Measurements from ENCODE around the gene JUND. TPM values are rescaled to one million over a fixed set of nuclear protein-coding genes. Genes with fewer than 3 reads are reported as not detected.

Gene JUND
- total and polyA plus RNA-seq, 8 donors, result 43.1 to 232 (median 122) TPM

DNA sequence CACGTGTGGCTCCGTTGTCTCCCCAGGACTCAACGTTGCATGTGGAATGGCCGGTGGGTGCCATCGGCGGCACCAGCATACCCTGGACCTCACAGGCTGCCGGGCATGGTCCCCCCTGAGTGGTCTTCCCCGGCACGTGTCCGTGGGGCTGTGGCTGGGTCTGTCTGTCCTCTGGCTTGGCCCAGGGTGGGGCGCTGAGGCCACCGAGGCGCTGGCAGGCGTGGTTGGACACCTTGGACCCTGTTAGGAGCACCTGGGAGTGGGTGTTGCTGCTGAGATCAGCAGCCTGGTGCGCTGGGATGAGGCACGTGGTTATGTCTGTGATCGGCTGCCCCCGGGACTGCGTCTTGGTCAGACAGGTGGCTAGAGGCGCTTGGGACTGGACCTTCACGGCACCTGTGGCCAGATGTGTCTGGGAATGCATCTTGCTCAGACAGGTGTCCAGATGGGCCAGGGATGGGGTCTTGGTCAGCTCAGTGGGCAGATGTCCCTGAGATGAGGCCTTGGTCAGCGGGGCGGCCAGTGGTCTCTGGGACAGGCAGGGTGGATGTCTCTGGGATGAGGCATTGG is 16.4 kb downstream of the JUND start:
- no peak for DNase-seq
- no peak overlapping the region for H3K4me3 ChIP-seq
- intact Hi-C loops (cut with DNase I), result no loop called here
- no peaks in the 10 kb centered on the region for H3K27me3 ChIP-seq
- no peaks in the 10 kb centered on the region for H3K4me1 ChIP-seq
- TF ChIP-seq, protein P1, sequence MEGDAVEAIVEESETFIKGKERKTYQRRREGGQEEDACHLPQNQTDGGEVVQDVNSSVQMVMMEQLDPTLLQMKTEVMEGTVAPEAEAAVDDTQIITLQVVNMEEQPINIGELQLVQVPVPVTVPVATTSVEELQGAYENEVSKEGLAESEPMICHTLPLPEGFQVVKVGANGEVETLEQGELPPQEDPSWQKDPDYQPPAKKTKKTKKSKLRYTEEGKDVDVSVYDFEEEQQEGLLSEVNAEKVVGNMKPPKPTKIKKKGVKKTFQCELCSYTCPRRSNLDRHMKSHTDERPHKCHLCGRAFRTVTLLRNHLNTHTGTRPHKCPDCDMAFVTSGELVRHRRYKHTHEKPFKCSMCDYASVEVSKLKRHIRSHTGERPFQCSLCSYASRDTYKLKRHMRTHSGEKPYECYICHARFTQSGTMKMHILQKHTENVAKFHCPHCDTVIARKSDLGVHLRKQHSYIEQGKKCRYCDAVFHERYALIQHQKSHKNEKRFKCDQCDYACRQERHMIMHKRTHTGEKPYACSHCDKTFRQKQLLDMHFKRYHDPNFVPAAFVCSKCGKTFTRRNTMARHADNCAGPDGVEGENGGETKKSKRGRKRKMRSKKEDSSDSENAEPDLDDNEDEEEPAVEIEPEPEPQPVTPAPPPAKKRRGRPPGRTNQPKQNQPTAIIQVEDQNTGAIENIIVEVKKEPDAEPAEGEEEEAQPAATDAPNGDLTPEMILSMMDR (IDR thresholded peaks at IDR 0.05), result no peak
- peaks cover 0 to 36% of the 10 kb centered on the region in 2 donors for H3K36me3 ChIP-seq
- H3K9me3 ChIP-seq, result no peaks in the 10 kb centered on the region
- H3K27ac ChIP-seq, result no peak overlapping the region
- ATAC-seq, result no peak

DNA sequence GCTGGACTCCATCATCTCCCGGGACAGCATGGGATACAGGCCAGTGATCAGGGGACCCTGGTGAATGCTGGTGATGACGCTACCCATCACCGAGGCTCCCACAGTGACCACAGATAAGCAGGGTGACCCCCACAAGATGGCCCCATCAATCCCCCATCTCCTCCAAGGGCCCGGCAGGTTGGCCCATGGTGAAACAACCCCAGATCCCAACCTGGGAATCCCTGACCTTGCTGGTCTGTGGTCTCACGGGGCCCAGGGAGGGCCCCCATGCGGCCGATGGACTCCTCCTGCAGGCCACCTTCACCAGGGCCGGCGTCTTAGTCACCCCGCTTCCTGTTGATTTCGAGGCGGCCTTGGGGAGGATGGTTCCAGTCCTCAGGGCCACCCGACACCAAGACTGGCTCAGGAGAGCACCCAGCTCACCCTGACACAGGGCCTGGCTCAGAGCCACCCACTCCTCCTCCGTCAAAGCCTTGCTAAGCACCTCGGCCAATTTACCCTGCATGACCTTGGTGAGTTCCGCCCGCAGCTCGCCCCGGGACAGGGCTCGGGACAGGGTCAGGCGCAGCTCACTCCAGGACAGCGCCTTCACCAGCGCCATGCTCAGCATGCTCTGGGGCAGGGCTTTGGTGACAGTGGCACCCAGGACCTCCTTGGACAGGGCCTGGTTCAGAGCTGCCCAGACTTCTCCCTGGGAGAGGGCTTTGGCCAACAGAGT is 17.1 kb downstream of the JUND start:
- intact Hi-C loops (cut with DNase I), result no loop called here
- Histone ChIP-seq H3K36me3 (peaks cover 0 to 36% of the 10 kb centered on the region in 2 donors), H3K9me3 (no peaks in the 10 kb centered on the region), H3K27me3 (no peaks in the 10 kb centered on the region), H3K4me3 (no peak overlapping the region), H3K27ac (no peak overlapping the region), H3K4me1 (no peaks in the 10 kb centered on the region)
- DNase-seq (no peak), ATAC-seq (no peak)
- TF ChIP-seq, protein P1 (IDR thresholded peaks at IDR 0.05), result no peak

DNA sequence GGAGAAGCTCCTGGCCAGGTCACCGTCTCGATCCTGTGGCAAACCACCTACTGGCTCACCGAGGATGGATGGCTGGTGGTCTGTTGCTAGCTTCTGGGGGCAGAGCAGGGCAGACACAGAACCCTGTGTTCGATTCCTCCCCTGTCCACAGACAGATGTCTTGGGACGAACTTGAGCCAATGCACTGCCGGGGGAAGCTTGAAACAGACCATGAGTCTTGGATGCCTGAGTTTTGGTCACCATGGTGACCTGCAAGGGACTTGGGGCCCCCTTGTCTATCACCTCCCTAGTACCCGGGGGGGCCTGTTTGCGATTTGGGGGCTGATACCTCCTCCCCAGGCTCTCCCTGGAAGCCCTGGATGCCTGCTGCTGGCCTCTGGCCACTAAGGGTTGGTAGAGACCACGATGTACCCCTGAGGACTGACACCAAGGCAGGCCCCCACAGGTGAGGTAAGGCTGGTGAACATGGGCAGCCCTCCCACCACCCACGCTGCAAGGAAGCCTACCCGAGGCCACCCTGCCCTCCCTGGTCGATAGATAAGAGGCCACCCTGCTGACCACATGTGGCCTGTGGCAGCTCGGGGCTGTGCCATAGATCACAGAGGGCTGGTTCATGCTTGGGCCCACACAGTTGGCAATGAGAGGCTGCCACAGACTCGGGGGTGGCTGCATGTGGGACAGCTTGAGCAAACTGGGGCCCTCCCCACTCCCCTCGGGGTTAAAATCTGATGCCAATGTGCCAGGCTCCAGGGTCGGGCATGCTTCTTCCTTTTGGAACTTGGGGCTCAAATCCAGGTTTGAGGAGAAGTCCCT is 17.9 kb downstream of the JUND start:
- ATAC-seq, result no peak
- Histone ChIP-seq H3K4me3 (no peak overlapping the region), H3K9me3 (no peaks in the 10 kb centered on the region), H3K4me1 (no peaks in the 10 kb centered on the region), H3K27me3 (no peaks in the 10 kb centered on the region), H3K36me3 (peaks cover 0 to 36% of the 10 kb centered on the region in 2 donors), H3K27ac (no peak overlapping the region)
- TF ChIP-seq, protein P1 (IDR thresholded peaks at IDR 0.05), result no peak
- intact Hi-C loops (cut with DNase I), result no loop called here
- DNase-seq, result no peak

DNA sequence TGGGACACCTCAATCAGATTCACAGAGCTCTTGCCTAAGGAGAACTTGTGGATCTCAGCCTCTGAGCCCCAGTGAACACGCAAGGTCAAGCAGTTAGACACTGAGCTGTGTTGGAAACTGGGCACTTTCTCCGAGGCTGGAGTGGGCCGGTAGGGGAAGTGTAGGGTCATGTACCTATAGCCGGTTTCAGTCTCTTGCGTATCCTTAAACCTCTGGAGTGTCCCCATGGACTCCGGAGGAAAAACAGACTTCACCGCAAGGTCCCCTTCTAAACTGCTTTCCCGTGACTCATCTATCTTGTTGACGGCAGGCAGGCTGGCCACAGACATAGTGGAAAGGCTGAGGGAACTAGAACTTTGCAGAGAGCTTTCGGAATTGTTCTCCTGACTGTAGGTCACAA is 18.5 kb downstream of the JUND start:
- intact Hi-C loops (cut with DNase I), result no loop called here
- no peaks in the 10 kb centered on the region for H3K9me3 ChIP-seq
- no peak overlapping the region for H3K27ac ChIP-seq
- ATAC-seq (no peak), DNase-seq (no peak)
- TF ChIP-seq, protein P1 (IDR thresholded peaks at IDR 0.05), result no peak
- H3K4me1 ChIP-seq, result no peaks in the 10 kb centered on the region
- peaks cover 0 to 39% of the 10 kb centered on the region in 2 donors for H3K36me3 ChIP-seq
- no peaks in the 10 kb centered on the region for H3K27me3 ChIP-seq
- H3K4me3 ChIP-seq, result no peak overlapping the region

DNA sequence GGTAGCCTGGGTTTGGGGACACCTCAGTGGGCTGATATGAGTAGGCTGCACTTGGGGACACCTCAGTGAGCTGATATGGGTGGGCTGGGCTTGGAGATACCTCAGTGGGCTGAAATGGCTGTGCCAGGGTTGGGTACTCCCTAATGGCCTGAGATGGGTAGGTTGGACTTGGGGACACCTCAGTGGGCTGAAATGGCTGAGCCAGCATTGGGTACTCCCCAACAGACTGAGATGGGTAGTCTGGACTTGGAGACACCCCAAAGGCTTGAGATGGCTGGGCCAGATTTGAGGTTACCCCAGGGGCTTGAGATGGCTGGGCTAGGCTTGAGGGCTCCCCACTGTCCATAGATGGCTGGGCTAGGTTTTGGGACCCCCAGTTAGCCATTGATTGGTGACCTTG is 19.3 kb downstream of the JUND start:
- H3K4me3 ChIP-seq, result no peak overlapping the region
- H3K27me3 ChIP-seq, result no peaks in the 10 kb centered on the region
- no peaks in the 10 kb centered on the region for H3K4me1 ChIP-seq
- no peak for ATAC-seq
- DNase-seq, result no peak
- TF ChIP-seq, protein P1 (IDR thresholded peaks at IDR 0.05), result no peak
- no peak overlapping the region for H3K27ac ChIP-seq
- intact Hi-C loops (cut with DNase I), result no loop called here
- no peaks in the 10 kb centered on the region for H3K9me3 ChIP-seq
- peaks cover 0 to 38% of the 10 kb centered on the region in 2 donors for H3K36me3 ChIP-seq
